OCI-LY1 (cell line): ENCODE results near the gene KRT77.

ENCODE experiments used
- H2AFZ ChIP-seq: fragments of 200-600 bp; sonication (generic), shearing (Covaris generic); 2 replicates; pipeline ENCODE4 v1.6.0; 2014; ENCODE audit warnings: antibody characterized with exemption, mild to moderate bottlenecking, low read length
- H3F3A ChIP-seq: fragments of 200-600 bp; sonication (generic), shearing (Covaris generic); 2 replicates; pipeline ENCODE4 v1.6.0; 2014; ENCODE audit warnings: mild to moderate bottlenecking, antibody characterized with exemption, low read length, moderate library complexity; ENCODE audit not compliant: insufficient read depth
- H3K27ac ChIP-seq: fragments of 200-600 bp; sonication (generic); 2 replicates; pipeline ENCODE4 v1.5.1; 2014; ENCODE audit warnings: low read length, mixed run types, mild to moderate bottlenecking, low read depth; ENCODE audit not compliant: poor library complexity, severe bottlenecking
- H3K27me3 ChIP-seq: fragments of 200-600 bp; sonication (generic); 2 replicates; pipeline ENCODE4 v1.6.0; 2014; ENCODE audit warnings: antibody characterized with exemption, mild to moderate bottlenecking, low read length, moderate library complexity; ENCODE audit not compliant: insufficient read depth
- H3K36me3 ChIP-seq: fragments of 200-600 bp; sonication (generic); 2 replicates; pipeline ENCODE4 v1.6.1; 2014; ENCODE audit warnings: mild to moderate bottlenecking, antibody characterized with exemption, low read length, moderate library complexity, mixed read lengths; ENCODE audit not compliant: insufficient read depth
- H3K4me1 ChIP-seq: fragments of 200-600 bp; sonication (generic); 2 replicates; pipeline ENCODE4 v1.5.1; 2014; ENCODE audit warnings: mild to moderate bottlenecking, low read length, moderate library complexity; ENCODE audit not compliant: insufficient read depth, severe bottlenecking
- H3K4me2 ChIP-seq: fragments of 200-600 bp; sonication (generic), shearing (Covaris generic); 2 replicates; pipeline ENCODE4 v1.6.1; 2014; ENCODE audit warnings: low read length
- H3K4me3 ChIP-seq: fragments of 200-600 bp; sonication (generic); 2 replicates; pipeline ENCODE4 v1.5.1; 2014; ENCODE audit warnings: low read length, low read depth, mild to moderate bottlenecking, mixed read lengths; ENCODE audit not compliant: poor library complexity, severe bottlenecking
- H3K79me2 ChIP-seq: fragments of 200-600 bp; shearing (Covaris generic); 2 replicates; pipeline ENCODE4 v1.6.1; 2016; ENCODE audit warnings: mixed run types, low read length, mixed read lengths; ENCODE audit not compliant: insufficient read depth
- H3K9ac ChIP-seq: fragments of 200-600 bp; sonication (generic), shearing (Covaris generic); 2 replicates; pipeline ENCODE4 v1.6.1; 2014; ENCODE audit warnings: mild to moderate bottlenecking, low read length, mixed read lengths
- H3K9me2 ChIP-seq: fragments of 200-600 bp; sonication (generic), shearing (Covaris generic); 2 replicates; pipeline ENCODE4 v1.6.1; 2014; ENCODE audit warnings: low read depth, mild to moderate bottlenecking, low read length, mixed read lengths
- H3K9me3 ChIP-seq: fragments of 200-600 bp; shearing (Covaris generic); 2 replicates; pipeline ENCODE4 v1.6.1; 2014; ENCODE audit warnings: low read length, mixed read lengths
- H4K20me1 ChIP-seq: fragments of 200-600 bp; sonication (generic), shearing (Covaris generic); 2 replicates; pipeline ENCODE4 v1.6.0; 2016; ENCODE audit warnings: mild to moderate bottlenecking, low read length; ENCODE audit not compliant: insufficient read depth
- CTCF ChIP-seq: fragments of 200-600 bp; sonication (generic), shearing (Covaris generic); IDR thresholded peaks from 2 replicates; pipeline ENCODE4 v1.5.1; 2017; ENCODE audit warnings: mild to moderate bottlenecking, antibody characterized with exemption, low read length, moderate library complexity, mixed read lengths
- EZH2 ChIP-seq: fragments of 200-600 bp; sonication (generic), shearing (Covaris generic); IDR thresholded peaks from 2 replicates; pipeline ENCODE4 v1.8.0; 2017; ENCODE audit warnings: borderline replicate concordance, mixed run types, mild to moderate bottlenecking, antibody characterized with exemption, low read length, moderate library complexity, mixed read lengths

KRT77 gene

GRCh38 chr12:52685406-52685890 lies 17.9 kb downstream of the KRT77 start:
- Histone ChIP-seq H3K27me3 (0 out of 2 replicates have a peak, but pooled peaks cover 4% of the 10 kb centered on the region), H3K4me2 (no peak overlapping the region), H3F3A (no peaks in the 10 kb centered on the region), H3K4me3 (no peak overlapping the region), H3K4me1 (no peaks in the 10 kb centered on the region), H3K79me2 (no peaks in the 10 kb centered on the region), H2AFZ (no peak overlapping the region), H3K9me3 (no peaks in the 10 kb centered on the region), H3K27ac (no peak overlapping the region), H3K9ac (no peak overlapping the region), H3K9me2 (no peaks in the 10 kb centered on the region), H3K36me3 (no peaks in the 10 kb centered on the region), H4K20me1 (no peaks in the 10 kb centered on the region)
- TF ChIP-seq EZH2 (no peak), CTCF (no peak)

GRCh38 chr12:52684431-52684830 lies 18.9 kb downstream of the KRT77 start:
- H3K9me2 ChIP-seq = no peaks in the 10 kb centered on the region
- H3K4me2 ChIP-seq = no peak overlapping the region
- H3K4me1 ChIP-seq = no peaks in the 10 kb centered on the region
- H3F3A ChIP-seq = no peaks in the 10 kb centered on the region
- no peak overlapping the region for H3K9ac ChIP-seq
- no peaks in the 10 kb centered on the region for H4K20me1 ChIP-seq
- H3K27ac ChIP-seq = no peak overlapping the region
- H3K9me3 ChIP-seq = no peaks in the 10 kb centered on the region
- 0 out of 2 replicates have a peak, but pooled peaks cover 4% of the 10 kb centered on the region for H3K27me3 ChIP-seq
- no peak overlapping the region for H2AFZ ChIP-seq
- no peak overlapping the region for H3K4me3 ChIP-seq
- no peak for TF ChIP-seq CTCF
- TF ChIP-seq EZH2 = no peak
- no peaks in the 10 kb centered on the region for H3K36me3 ChIP-seq
- no peaks in the 10 kb centered on the region for H3K79me2 ChIP-seq

GRCh38 chr12:52683575-52684300 lies 19.6 kb downstream of the KRT77 start:
- H3K4me2 ChIP-seq = no peak overlapping the region
- no peaks in the 10 kb centered on the region for H3K79me2 ChIP-seq
- no peaks in the 10 kb centered on the region for H4K20me1 ChIP-seq
- TF ChIP-seq CTCF (no peak), EZH2 (no peak)
- H3K36me3 ChIP-seq = no peaks in the 10 kb centered on the region
- H3K4me1 ChIP-seq = no peaks in the 10 kb centered on the region
- H3F3A ChIP-seq = no peaks in the 10 kb centered on the region
- no peak overlapping the region for H3K4me3 ChIP-seq
- H3K27me3 ChIP-seq = 0 out of 2 replicates have a peak, but pooled peaks cover 4% of the 10 kb centered on the region
- no peak overlapping the region for H2AFZ ChIP-seq
- no peaks in the 10 kb centered on the region for H3K9me2 ChIP-seq
- H3K9me3 ChIP-seq = no peaks in the 10 kb centered on the region
- H3K27ac ChIP-seq = no peak overlapping the region
- no peak overlapping the region for H3K9ac ChIP-seq
